ENCODE measurements around the gene HOXA13.
A peak's percentile ranks its signal among the peaks of the same experiment; 100 is the strongest.

DNA sequence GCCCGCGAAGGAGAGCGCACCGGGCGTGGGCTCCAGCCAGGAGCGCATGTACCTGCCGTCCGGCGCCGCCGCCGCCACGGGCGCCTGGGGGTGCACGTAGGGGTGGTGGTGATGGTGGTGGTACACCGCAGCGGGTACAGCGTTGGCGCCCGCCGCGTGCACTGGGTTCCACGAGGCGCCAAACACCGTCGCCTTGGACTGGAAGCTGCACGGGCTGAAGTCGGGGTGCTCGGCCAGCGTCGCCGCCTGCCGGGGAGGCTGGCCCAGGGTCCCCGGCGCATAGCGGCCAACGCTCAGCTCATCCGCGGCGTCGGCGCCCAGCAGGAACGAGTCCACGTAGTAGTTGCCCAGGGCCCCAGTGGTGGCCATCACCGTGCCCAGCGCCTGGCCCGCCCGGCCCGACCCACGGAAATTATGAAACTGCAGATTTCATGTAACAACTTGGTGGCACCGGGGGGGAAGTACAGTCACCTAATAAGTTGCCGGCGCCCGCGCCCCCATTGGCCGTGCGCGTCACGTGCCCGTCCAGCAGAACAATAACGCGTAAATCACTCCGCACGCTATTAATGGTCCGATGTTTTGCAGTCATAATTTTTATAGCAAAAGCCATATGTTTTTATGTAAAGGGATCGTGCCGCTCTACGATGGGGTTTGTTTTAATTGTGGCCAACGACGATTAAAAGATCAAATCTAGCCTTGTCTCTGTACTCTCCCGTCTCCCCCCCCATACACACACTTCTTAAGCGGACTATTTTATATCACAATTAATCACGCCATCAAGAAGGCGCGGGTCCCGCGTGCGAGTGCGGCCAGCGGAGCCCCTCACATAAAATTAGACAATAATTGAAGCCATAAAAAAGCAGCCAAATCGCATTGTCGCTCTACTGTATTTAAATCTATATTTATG is 34.5 kb downstream of the HOXA13 start, which contains the start of gene HOXA9:
- TF ChIP-seq, protein P1, sequence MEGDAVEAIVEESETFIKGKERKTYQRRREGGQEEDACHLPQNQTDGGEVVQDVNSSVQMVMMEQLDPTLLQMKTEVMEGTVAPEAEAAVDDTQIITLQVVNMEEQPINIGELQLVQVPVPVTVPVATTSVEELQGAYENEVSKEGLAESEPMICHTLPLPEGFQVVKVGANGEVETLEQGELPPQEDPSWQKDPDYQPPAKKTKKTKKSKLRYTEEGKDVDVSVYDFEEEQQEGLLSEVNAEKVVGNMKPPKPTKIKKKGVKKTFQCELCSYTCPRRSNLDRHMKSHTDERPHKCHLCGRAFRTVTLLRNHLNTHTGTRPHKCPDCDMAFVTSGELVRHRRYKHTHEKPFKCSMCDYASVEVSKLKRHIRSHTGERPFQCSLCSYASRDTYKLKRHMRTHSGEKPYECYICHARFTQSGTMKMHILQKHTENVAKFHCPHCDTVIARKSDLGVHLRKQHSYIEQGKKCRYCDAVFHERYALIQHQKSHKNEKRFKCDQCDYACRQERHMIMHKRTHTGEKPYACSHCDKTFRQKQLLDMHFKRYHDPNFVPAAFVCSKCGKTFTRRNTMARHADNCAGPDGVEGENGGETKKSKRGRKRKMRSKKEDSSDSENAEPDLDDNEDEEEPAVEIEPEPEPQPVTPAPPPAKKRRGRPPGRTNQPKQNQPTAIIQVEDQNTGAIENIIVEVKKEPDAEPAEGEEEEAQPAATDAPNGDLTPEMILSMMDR (IDR thresholded peaks at IDR 0.05) = peak in 2 of 5 experiments; percentile 29 to 47
- TF ChIP-seq EP300 (IDR thresholded peaks at IDR 0.05) (peak in 1 of 2 donors; percentile 73), POLR2A (IDR thresholded peaks at IDR 0.05) (peak; percentile 33 to 56)

Data from tibial nerve (tissue), 4 donors.